PC-3 (cell line): ENCODE data around the gene GDPD3.

Experiments
- CTCF ChIP-seq: fragments of 300-600 bp; sonication (generic); conservative IDR thresholded peaks from 2 replicates; pipeline ENCODE4 v1.5.1; 2017; ENCODE audit warnings: antibody characterized with exemption, low read depth, mild to moderate bottlenecking, low read length
- EZH2phosphoT487 ChIP-seq: fragments of 300-600 bp; sonication (generic); IDR thresholded peaks from 2 replicates; pipeline ENCODE4 v1.6.1; 2018; ENCODE audit warnings: mild to moderate bottlenecking, antibody characterized with exemption, low read length, borderline replicate concordance

- TF ChIP-seq CTCF (no peak), EZH2phosphoT487 (no peak)
Observed at GRCh38 chr16:30132591-30132990, 19.3 kb upstream of the GDPD3 start.
